Stimulated activated effector memory CD8-positive, alpha-beta T cell treated with anti-CD3 and anti-CD28 coated beads, Interleukin-12 subunit alpha, Interleukin-12 subunit beta, amount 100 ng/mL, for 72 hours (primary cell): ENCODE measurements around the gene KRT4.

Experiments used
- ATAC-seq: fragments of 150-1000 bp; cut with Tn5 transposase; 2 replicates; pipeline ENCODE4 v1.10.0; 2021
- DNase-seq, 2 donors: peaks; one replicate each; pipeline ENCODE4 v3.0.0; 2021 to 2022; ENCODE audit warnings: low spot score in 2 of 2
- H3K27ac Mint-ChIP-seq: one replicate; pipeline ENCODE4 v1.8.0; 2022; ENCODE audit warnings: mild to moderate bottlenecking, mixed read lengths
- H3K36me3 Mint-ChIP-seq: one replicate; pipeline ENCODE4 v1.8.0; 2022; ENCODE audit warnings: mild to moderate bottlenecking, mixed read lengths
- H3K4me1 Mint-ChIP-seq: one replicate; pipeline ENCODE4 v1.8.0; 2022; ENCODE audit warnings: mixed read lengths
- H3K4me3 Mint-ChIP-seq: one replicate; pipeline ENCODE4 v1.8.0; 2022; ENCODE audit warnings: mild to moderate bottlenecking, mixed read lengths
- H3K9me3 Mint-ChIP-seq: one replicate; pipeline ENCODE4 v1.8.0; 2022; ENCODE audit warnings: mixed read lengths

KRT4 gene

DNA sequence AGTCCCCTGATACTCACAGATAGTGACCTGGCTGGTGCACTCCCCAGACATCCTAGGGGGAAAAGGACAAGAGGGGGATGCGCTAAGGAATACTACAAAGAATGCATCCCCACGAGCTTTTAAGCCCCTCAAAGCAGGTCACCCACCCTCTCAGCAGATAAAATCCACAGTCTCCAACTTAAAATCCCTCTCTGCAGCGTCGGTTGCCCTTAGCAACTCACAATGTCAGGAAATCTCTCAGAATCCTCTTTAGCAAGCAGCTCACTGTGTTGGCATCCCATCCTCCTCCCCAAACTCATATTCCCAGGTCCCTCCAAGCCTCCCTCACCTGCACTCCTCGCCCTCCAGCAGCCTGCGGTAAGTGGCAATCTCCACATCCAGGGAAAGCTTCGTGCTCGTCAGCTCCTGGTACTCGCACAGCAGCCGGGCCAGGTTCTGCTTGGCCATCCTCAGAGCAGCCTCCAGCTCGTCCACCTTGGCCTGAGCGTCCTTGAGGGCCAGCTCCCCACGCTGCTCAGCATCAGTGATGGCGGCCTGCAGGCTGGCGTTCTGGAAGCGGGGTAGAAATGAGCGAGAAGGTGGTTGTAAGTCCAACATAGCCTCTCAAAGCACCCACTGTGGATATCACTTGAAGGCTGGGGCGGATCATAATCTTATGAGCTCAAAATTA lies 25.7 kb upstream of the KRT4 start:
- ATAC-seq (no peak), DNase-seq (no peak)
- H3K4me3 Mint-ChIP-seq: no peak overlapping the region
- H3K36me3 Mint-ChIP-seq: peaks cover 6% of the 10 kb centered on the region
- H3K4me1 Mint-ChIP-seq: peaks cover 37% of the 10 kb centered on the region
- no peaks in the 10 kb centered on the region for H3K9me3 Mint-ChIP-seq
- no peak overlapping the region for H3K27ac Mint-ChIP-seq

DNA sequence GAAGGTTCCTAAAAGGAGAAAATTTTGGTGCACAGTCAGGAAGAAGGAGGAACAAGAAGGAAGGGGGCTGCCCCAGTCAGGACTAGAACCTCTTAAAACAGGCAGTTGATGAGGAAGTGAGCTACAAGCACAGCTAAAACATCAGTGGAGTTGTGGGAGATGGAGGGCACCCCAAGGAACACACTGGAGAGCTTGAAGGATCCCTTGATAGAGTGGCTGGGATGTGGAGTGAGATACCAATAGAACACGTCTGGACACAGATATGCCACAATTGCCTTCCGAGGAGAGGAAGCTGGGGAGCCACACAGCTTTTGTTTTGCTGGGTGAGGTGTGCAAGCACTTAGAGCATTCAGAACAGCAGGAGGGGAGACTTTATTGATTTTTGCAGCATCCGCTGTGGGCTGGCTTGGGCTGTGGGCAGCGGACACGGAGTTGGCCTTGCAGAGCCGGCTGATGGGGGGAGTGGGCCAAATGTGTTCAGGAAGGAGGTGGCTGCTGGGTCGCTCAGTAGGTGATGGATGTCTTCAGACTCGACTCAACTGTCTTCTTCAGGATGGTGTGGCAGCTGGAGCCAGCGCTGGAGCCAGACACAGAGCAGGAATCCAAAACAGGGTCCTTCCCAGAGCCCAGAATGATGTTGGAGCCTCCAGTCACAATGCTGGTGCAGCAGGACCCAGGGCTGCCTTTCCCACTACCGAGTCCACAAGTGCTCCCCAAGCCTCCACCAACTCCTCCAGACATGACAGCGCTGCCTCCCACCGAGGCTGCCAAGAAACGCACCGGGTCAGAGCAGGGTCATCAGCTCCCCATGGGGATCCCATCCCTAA lies 24.9 kb upstream of the KRT4 start:
- Mint-ChIP-seq H3K9me3 (no peaks in the 10 kb centered on the region), H3K4me3 (no peak overlapping the region), H3K27ac (no peak overlapping the region), H3K4me1 (peaks cover 38% of the 10 kb centered on the region), H3K36me3 (peaks cover 6% of the 10 kb centered on the region)
- DNase-seq: no peak
- no peak for ATAC-seq

DNA sequence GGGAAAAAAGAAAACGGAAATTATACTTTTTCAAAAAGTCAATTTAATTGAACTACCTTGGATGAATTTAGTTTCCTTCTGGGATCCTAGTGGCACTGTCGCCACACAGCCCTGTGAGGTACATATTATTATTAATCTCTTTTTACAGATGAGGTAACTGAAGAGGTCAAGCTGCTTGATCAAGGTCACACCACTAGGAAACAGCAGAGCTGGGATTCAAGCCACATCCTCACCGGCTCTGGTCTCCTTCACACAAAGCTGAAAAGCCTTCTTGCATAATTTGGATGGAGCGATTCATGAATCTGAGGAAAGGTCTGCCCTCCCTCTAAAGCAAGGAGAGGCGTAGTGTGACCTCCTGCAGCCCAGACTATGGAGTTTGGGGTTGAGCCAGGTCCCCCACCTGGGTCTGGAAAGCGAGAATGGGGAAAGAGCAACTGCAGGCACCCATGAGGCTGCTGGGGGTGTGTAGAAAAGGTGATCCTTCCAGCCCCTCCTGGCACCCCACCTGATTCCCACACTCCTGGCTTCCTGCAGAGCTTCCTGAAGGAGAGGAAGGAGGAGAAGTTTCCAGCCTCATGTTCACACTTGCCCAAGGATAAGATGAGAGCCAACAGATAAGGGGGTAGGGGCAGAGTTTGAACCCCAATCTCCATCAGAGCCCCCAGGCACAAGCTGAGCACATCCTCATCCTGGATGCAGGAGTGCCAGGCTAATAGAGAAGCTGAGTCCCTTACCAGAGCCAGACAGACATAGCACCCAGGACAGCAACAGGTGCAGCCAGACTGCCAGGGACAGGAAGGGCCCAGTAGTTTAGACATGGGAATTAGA lies 24.1 kb upstream of the KRT4 start:
- Mint-ChIP-seq H3K36me3 (peaks cover 6% of the 10 kb centered on the region), H3K4me1 (peaks cover 38% of the 10 kb centered on the region), H3K4me3 (peak overlapping the region; percentile 63), H3K27ac (peak overlapping the region; percentile 91), H3K9me3 (no peaks in the 10 kb centered on the region)
- ATAC-seq (no peak), DNase-seq (no peak)

DNA sequence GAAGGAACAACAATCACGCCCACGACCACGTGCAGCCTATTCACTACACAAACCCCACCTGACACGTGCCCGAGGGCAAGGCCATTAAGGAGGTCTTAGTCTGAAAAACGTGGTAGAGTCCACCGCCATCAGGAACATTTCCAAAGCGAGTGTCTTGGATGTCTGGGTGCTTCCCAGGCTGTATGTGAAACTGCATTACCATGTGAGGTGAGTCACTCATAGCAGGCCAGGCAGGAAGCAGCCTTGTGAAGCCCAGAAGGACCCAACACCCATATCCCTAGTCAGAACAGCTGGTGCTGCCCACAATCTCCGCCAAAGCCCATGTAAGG lies 23.5 kb upstream of the KRT4 start:
- DNase-seq (no peak), ATAC-seq (peak; percentile 35)
- Mint-ChIP-seq H3K4me1 (peaks cover 34% of the 10 kb centered on the region), H3K36me3 (peaks cover 6% of the 10 kb centered on the region), H3K9me3 (no peaks in the 10 kb centered on the region), H3K4me3 (peak overlapping the region; percentile 63), H3K27ac (peak overlapping the region; percentile 91)

DNA sequence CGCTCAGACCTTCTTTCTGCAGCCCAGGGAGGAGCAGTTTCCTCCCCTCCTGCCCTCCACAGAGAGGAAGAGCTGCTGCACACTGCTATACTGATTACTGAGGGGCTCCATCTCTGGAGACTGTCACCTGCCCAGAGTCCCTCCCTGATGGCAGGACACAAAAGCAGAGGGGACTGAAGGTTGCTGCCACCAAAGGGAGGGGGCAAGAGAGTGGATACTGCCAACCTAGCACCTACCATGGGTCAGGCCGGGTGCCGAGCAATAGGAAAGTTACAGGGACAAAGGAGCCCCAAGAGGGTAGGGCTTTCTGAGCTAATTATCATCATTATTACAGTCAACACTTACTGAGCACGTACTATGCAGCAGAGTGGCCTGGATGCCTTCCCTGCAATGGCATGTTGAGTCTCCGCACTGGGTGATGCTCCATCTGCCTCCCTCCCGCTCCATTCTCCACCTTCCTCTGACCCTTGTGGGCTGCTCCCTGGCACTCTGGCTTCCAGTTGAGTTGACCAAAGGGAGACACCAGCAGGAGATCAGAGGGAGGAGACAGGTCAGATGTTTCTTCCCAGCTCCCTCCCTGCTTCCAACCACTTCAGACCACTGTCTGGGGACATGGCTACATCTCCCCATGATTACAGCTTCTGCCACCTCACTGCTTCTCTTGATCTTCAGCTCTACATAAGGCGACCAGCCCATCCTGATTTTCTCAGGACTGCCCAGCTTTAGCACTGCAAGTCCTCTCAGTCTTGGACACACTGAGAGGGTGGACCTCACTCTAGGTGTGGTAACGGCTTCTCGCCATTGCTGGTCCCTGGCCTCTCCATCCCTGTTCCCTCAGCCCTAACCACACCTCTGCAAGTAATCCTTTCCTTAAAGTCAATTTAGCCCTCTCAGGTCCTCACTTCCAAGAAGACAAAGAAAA lies 22.8 kb upstream of the KRT4 start:
- no peaks in the 10 kb centered on the region for H3K9me3 Mint-ChIP-seq
- H3K4me1 Mint-ChIP-seq: peaks cover 33% of the 10 kb centered on the region
- H3K4me3 Mint-ChIP-seq: peak overlapping the region; percentile 63
- ATAC-seq (no peak), DNase-seq (no peak)
- peaks cover 6% of the 10 kb centered on the region for H3K36me3 Mint-ChIP-seq
- H3K27ac Mint-ChIP-seq: peak overlapping the region; percentile 91

DNA sequence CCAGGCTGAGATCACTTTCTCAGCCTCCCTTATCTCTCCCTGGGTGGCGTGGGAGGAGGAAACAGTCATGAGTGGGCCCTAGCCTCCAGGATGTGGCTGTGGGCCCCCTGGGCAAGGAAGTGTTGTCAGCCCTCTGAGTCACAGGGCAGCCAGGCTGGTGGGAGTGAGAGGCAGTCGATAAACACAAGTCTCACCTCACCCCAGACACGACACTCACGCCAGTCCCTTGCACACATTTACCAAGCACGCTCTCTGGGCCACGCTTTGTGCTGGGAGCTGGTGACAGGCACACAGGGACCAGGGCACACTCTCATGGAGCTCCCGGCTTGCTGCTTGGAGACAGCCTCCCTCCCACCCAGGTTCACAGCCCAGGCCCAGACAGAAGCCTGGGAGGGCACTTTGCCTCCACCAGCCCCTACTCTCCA lies 22.1 kb upstream of the KRT4 start:
- Mint-ChIP-seq H3K4me3 (peak overlapping the region; percentile 63), H3K9me3 (no peaks in the 10 kb centered on the region), H3K27ac (peak overlapping the region; percentile 91), H3K4me1 (peaks cover 33% of the 10 kb centered on the region), H3K36me3 (peaks cover 6% of the 10 kb centered on the region)
- ATAC-seq (peak; percentile 98), DNase-seq (peak; percentile 52 to 69)

DNA sequence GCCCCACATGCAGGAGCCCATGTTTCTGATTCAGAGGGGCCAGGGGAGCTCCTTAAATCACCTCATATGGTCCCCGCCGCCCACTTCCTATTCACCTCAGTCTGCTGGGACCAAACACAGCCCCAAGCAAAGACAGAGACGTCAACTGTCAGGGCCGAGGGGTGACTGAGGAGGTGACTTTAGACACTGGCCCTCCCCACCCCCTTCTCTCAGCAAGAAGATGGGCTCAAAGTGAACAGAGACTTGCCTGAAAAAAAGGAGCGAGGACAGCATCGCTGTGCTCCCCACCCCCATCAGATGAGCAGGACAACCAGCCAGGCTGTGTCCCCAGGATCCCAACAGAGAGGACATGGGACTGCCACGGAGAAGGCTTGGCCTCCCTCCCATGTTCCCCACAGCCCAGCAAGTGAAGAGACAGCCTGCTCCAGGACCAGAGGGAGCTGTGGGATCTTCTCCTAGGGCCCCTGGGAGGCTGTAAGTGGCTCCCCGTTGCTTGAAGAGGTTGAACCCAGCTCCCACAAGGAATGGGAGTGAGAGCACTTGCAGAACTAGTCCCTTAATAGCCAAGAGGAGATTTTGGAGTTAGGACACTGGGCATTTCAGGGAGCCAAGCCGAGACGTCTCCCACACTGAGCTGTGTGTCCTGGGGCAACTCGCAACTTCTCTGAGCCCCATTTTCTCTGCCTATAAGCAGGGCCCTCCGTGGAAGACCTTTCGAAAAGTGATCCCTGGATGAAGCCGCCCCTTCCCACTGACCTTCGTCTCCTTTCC lies 21.5 kb upstream of the KRT4 start:
- no peak for ATAC-seq
- Mint-ChIP-seq H3K27ac (peak overlapping the region; percentile 91), H3K4me1 (peaks cover 33% of the 10 kb centered on the region), H3K4me3 (peak overlapping the region; percentile 63), H3K9me3 (no peaks in the 10 kb centered on the region), H3K36me3 (peaks cover 6% of the 10 kb centered on the region)
- no peak for DNase-seq

DNA sequence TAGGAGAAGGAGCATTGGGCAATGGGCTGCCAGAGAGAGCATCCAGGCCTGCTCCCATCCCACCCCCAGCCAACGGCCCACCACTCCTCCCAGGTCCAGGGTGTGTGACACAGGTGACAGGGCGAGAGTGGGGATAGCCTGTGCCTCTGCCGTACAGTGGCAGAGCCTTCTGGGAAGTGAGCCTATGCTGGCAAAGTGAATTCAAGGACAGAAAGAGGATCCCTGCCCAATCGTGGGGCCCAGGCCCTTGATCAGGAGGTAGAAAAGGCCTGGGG lies 20.7 kb upstream of the KRT4 start:
- H3K9me3 Mint-ChIP-seq: no peaks in the 10 kb centered on the region
- no peak overlapping the region for H3K4me3 Mint-ChIP-seq
- ATAC-seq (no peak), DNase-seq (no peak)
- H3K4me1 Mint-ChIP-seq: peaks cover 38% of the 10 kb centered on the region
- peaks cover 6% of the 10 kb centered on the region for H3K36me3 Mint-ChIP-seq
- peak overlapping the region; percentile 91 for H3K27ac Mint-ChIP-seq

DNA sequence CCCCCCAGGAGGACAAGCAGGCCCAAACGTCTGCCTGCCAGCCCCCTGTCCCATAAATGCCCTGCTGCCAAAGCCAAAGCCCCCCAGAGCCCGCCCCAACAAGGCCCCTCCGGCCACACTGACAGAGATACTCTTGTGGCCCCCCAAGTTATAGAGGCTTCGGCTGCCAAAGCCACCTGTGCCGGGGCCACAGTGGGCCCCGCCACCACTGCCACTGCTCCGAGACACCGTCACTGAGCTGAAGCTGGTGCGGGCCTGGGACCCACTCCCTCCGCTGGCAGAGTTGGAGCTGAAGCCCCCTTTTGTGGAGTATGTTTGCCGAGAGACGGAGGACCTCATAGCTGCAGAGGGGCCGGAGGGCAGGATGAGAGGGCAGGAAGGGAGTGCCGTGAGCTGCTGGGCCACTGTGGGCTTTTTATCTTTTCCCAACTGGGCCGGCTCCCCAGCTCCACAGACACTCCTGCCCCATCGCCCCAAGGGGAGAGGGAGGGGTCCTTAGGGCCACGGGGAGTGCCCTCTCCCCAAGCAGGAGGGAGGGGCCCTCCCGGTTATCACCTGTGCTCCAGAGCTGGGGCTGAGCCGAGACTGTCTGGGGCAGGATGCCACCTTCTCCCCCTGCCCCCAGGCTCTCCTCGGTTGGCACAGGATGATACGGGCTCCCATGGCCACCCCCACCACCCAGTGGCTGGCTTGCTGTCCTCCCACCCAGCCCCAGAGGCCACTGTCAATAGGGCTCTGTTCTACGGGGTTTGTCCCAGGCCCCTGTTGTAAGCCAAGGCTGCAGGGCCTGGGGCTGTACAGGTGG lies 20.2 kb upstream of the KRT4 start, which contains the start of gene KRT79:
Gene KRT79 (minus strand): TSS at position 390 of the 805 bp plus-strand sequence. CDS start 51 bp downstream, at position 339.
- peak within 1 kb of the TSS; percentile 91 for H3K27ac Mint-ChIP-seq

DNA sequence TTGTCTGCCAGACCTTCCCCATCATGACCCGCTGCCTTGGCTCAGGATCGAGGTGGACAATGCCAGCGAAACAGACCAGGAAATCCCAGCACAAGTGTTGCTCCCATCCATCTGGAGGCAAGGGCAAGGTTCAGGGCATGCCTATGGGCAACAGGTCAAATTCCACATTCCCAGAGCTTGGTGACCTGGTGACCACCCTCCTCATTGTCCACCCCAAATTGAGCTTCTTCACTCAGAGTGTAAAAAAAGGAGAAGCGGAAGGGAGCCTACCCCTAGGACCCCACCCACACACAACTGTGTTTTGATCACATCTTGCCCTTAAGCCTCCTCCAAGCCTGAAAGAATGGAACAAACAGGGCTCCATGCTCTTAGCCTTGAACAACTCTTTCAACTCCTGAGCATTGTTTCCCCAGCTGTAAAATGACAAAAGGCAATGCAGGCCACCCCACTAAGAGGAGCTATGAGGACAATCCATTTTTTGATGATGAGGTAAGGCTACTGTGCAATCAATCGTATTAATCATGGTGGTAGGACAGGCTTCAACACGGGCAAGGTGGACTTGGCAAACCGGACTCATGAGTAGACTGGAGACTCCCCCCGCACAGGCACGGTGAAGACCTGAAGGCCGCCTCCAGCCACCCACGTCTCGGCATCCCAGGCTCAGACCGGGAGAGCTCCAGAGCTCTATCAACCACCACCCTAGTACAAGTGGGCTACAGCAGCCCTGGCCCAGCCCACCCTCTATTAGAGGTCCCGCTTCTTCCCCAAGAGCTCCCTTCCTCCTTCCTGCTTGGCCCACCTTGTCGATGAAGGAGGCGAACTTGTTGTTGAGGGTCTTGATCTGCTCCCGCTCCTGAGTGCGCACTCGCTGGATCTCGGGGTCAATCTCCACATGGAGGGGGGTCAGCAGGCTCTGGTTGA lies 19.3 kb upstream of the KRT4 start:
- Mint-ChIP-seq H3K27ac (peak overlapping the region; percentile 91), H3K36me3 (peaks cover 6% of the 10 kb centered on the region), H3K4me1 (peaks cover 38% of the 10 kb centered on the region), H3K9me3 (no peaks in the 10 kb centered on the region), H3K4me3 (no peak overlapping the region)
- DNase-seq: no peak
- ATAC-seq: no peak

More for the DNA sequence above, 20.2 kb upstream of the KRT4 start, which contains the start of gene KRT79:
- Mint-ChIP-seq H3K36me3 (peaks cover 6% of the 10 kb centered on the region), H3K9me3 (no peaks in the 10 kb centered on the region), H3K4me1 (peaks cover 38% of the 10 kb centered on the region), H3K4me3 (peak within 1 kb of the TSS; percentile 63)
- ATAC-seq (no peak), DNase-seq (no peak)

DNA sequence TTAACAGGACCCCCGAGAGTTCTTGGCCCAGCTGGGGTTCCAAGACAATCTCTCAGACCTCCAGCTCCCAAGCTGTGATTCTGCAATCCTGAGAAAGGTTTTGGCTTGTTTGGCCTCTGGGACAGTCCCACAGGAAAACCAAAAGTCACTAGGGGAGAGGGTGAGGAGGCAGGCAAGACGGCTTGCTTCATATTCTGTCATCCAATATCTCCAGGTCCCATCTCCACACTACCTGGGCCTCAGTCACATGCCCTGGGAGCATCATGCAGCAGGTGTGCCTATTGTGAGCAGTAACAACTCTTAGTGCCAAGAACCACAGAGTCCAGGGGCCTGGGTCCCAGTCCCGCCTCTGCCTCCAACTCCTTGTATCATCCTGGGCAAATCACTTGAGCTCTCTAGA lies 18.5 kb upstream of the KRT4 start:
- Mint-ChIP-seq H3K4me1 (peaks cover 35% of the 10 kb centered on the region), H3K4me3 (no peak overlapping the region), H3K36me3 (peaks cover 6% of the 10 kb centered on the region), H3K9me3 (no peaks in the 10 kb centered on the region), H3K27ac (peak overlapping the region; percentile 91)
- ATAC-seq: no peak
- no peak for DNase-seq

DNA sequence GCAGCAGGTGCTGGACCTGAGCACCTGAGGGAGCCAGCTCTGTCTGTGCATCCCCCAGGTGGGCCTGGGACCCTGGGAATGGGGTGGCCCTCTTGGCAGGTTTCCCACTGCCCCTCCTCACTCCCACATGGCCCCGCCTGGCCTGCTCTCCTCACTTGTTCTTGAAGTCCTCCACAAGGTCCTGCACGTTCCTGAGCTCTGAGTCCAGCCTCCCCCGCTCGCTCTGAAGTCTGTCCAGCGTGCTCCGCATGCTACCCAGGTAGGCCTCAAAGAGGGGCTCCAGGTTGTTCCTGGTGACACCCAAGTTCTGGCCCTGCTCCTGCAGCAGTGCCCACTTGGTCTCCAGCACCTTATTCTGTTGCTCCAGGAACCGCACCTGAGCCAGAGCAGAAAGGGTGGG lies 17.3 kb upstream of the KRT4 start:
- peak overlapping the region; percentile 3 for H3K27ac Mint-ChIP-seq
- ATAC-seq: no peak
- H3K4me3 Mint-ChIP-seq: no peak overlapping the region
- DNase-seq: no peak
- peaks cover 23% of the 10 kb centered on the region for H3K4me1 Mint-ChIP-seq
- H3K36me3 Mint-ChIP-seq: no peaks in the 10 kb centered on the region
- no peaks in the 10 kb centered on the region for H3K9me3 Mint-ChIP-seq
